Gastrocnemius medialis (tissue), 4 donors: Measurements from ENCODE around the gene TTYH2. TPM values are rescaled to one million over a fixed set of nuclear protein-coding genes. Genes with fewer than 3 reads are reported as not detected.
"Not testable (repeated sequence)": the region's sequence is repeated elsewhere in the genome, so short reads cannot be mapped to it uniquely, and the experiment has no call there.

ENCODE experiments used
- ATAC-seq, 2 donors: fragments of 150-250 bp; one replicate each; pipeline ENCODE4 v1.9.1; 2016
- DNase-seq, 2 donors: peaks; one replicate each; pipeline ENCODE4 v3.0.0-alpha.2; 2019
- H3K27ac ChIP-seq, 4 donors: fragments of 200-600 bp; sonication (generic); 1 replicate in 1 of 4; 2 replicates in 3 of 4; pipeline ENCODE4 v1.5.1; 2016 to 2018; ENCODE audit warnings: mild to moderate bottlenecking in 2 of 4, moderate library complexity in 1 of 4
- H3K27me3 ChIP-seq, 3 donors: fragments of 200-600 bp; sonication (generic) in 2 of 3; 1 replicate in 1 of 3; 2 replicates in 2 of 3; pipeline versions ENCODE4 v1.5.1 to v1.6.0; 2016 to 2019; ENCODE audit warnings: mild to moderate bottlenecking in 1 of 3, moderate library complexity in 1 of 3
- H3K36me3 ChIP-seq, 2 donors: fragments of 200-600 bp; sonication (generic) in 1 of 2; one replicate each; pipeline ENCODE4 v1.5.1; 2017 to 2018
- H3K4me1 ChIP-seq, 2 donors: fragments of 200-600 bp; sonication (generic) in 1 of 2; one replicate each; pipeline ENCODE4 v1.5.1; 2016 to 2017; ENCODE audit warnings: mild to moderate bottlenecking in 2 of 2
- H3K4me3 ChIP-seq, 4 donors: fragments of 200-600 bp; sonication (generic) in 3 of 4; 1 replicate in 1 of 4; 2 replicates in 3 of 4; pipeline ENCODE4 v1.5.1; 2016 to 2019; ENCODE audit warnings: mild to moderate bottlenecking in 2 of 4
- H3K9me3 ChIP-seq, 3 donors: fragments of 200-600 bp; sonication (generic) in 2 of 3; 1 replicate in 1 of 3; 2 replicates in 2 of 3; pipeline ENCODE4 v1.5.1; 2016 to 2019
- CTCF ChIP-seq, 5 experiments: fragments of 450-650 bp in 3 of 5; fragments of 200-600 bp in 2 of 5; sonication (generic) in 2 of 5; IDR thresholded peaks in 4 of 5; conservative IDR thresholded peaks in 1 of 5; 1 replicate in 4 of 5; 2 replicates in 1 of 5; pipeline ENCODE4 v1.5.1; 2016 to 2019; ENCODE audit warnings: antibody characterized with exemption in 5 of 5, mild to moderate bottlenecking in 3 of 5, moderate library complexity in 3 of 5
- POLR2A ChIP-seq, 2 donors: fragments of 450-650 bp; IDR thresholded peaks; one replicate each; pipeline ENCODE4 v1.6.1; 2017; ENCODE audit warnings: antibody characterized with exemption in 2 of 2, mild to moderate bottlenecking in 2 of 2, moderate library complexity in 2 of 2
- in situ Hi-C, 4 donors: fragments of 200-750 bp; cut with MboI; loops; one replicate each; pipeline versions ENCODE4 v1.15.0 to v1.8.0; 2017; ENCODE audit warnings: low sequenced_read_pairs in 4 of 4
- intact Hi-C: fragments of 100-400 bp; cut with DNase I; formaldehyde crosslinking; loops from one replicate; pipeline ENCODE4 v1.15.1; 2023; ENCODE audit warnings: low total_unique reads
- total RNA-seq, 4 donors: library from RNA; depleted of rRNA; stranded (reverse); fragments of >200 nt; gene quantifications; one replicate each; pipeline versions ENCODE4 v1.1.0 to v1.2.3, GENCODE V29; 2016

Gene TTYH2
- total RNA-seq, 4 donors from 2014 or later: 4.7 to 19.2 (median 11.4) TPM

GRCh38 chr17:74276051-74276476, 62.7 kb downstream of the TTYH2 start:
- Histone ChIP-seq H3K4me3 (no peak overlapping the region), H3K27ac (peak overlapping the region in 2 of 4 donors; percentile 26 to 54), H3K27me3 (peaks cover 9 to 19% (median 14%) of the 10 kb centered on the region in 3 donors), H3K36me3 (no peaks in the 10 kb centered on the region), H3K4me1 (peaks cover 0 to 4% of the 10 kb centered on the region in 2 donors), H3K9me3 (no peaks in the 10 kb centered on the region)
- ATAC-seq (peak in 1 of 2 donors; percentile 33), DNase-seq (no peak)
- no peak for TF ChIP-seq CTCF (IDR thresholded peaks at IDR 0.05 in 4 of 5, conservative IDR thresholded peaks at IDR 0.05 in 1 of 5)
- TF ChIP-seq POLR2A (IDR thresholded peaks at IDR 0.05): no peak
- in situ Hi-C loops: no loop called here
- intact Hi-C loops: no loop called here

- TF ChIP-seq POLR2A (IDR thresholded peaks at IDR 0.05) (no peak), CTCF (IDR thresholded peaks at IDR 0.05 in 4 of 5, conservative IDR thresholded peaks at IDR 0.05 in 1 of 5) (no peak)
- DNase-seq (peak in 1 of 2 donors; percentile 12), ATAC-seq (peak in 1 of 2 donors; percentile 21)
- Histone ChIP-seq H3K4me1 (peaks cover 0 to 4% of the 10 kb centered on the region in 2 donors), H3K27me3 (peaks cover 9 to 19% (median 14%) of the 10 kb centered on the region in 3 donors), H3K4me3 (no peak overlapping the region), H3K9me3 (no peaks in the 10 kb centered on the region), H3K36me3 (no peaks in the 10 kb centered on the region), H3K27ac (peak overlapping the region in 2 of 4 donors; percentile 26 to 54)
- intact Hi-C loops: no loop called here
- in situ Hi-C loops: no loop called here
Observed at GRCh38 chr17:74276541-74277009, 63.2 kb downstream of the TTYH2 start.

GRCh38 chr17:74277935-74278334, 64.6 kb downstream of the TTYH2 start:
- ATAC-seq (no peak), DNase-seq (no peak)
- Histone ChIP-seq H3K9me3 (no peaks in the 10 kb centered on the region), H3K4me3 (no peak overlapping the region), H3K27ac (no peak overlapping the region), H3K4me1 (peaks cover 0 to 4% of the 10 kb centered on the region in 2 donors), H3K36me3 (no peaks in the 10 kb centered on the region), H3K27me3 (peaks cover 5 to 16% (median 14%) of the 10 kb centered on the region in 3 donors)
- TF ChIP-seq CTCF (IDR thresholded peaks at IDR 0.05 in 4 of 5, conservative IDR thresholded peaks at IDR 0.05 in 1 of 5) (no peak), POLR2A (IDR thresholded peaks at IDR 0.05) (no peak)
- intact Hi-C loops (no loop called here), in situ Hi-C loops (no loop called here)

- H3K27ac ChIP-seq, H3K4me1 ChIP-seq, ATAC-seq, H3K9me3 ChIP-seq, H3K27me3 ChIP-seq, H3K36me3 ChIP-seq, DNase-seq, in situ Hi-C loops, intact Hi-C loops, H3K4me3 ChIP-seq: not testable (repeated sequence)
Observed at GRCh38 chr17:74279617-74280016, 66.2 kb downstream of the TTYH2 start.

- peaks cover 0 to 4% of the 10 kb centered on the region in 2 donors for H3K4me1 ChIP-seq
- H3K27me3 ChIP-seq: peaks cover 0 to 11% (median 6%) of the 10 kb centered on the region in 3 donors
- no peak for DNase-seq
- H3K4me3 ChIP-seq: no peak overlapping the region
- no peak overlapping the region for H3K27ac ChIP-seq
- in situ Hi-C loops (no loop called here), intact Hi-C loops (no loop called here)
- no peak for ATAC-seq
- no peak for TF ChIP-seq POLR2A (IDR thresholded peaks at IDR 0.05)
- no peak for TF ChIP-seq CTCF (IDR thresholded peaks at IDR 0.05 in 4 of 5, conservative IDR thresholded peaks at IDR 0.05 in 1 of 5)
- H3K36me3 ChIP-seq: no peaks in the 10 kb centered on the region
- no peaks in the 10 kb centered on the region for H3K9me3 ChIP-seq
Observed at GRCh38 chr17:74280093-74280513, 66.7 kb downstream of the TTYH2 start.
